HG03439 (cell line): ENCODE measurements around the gene PAN2.
"Not testable (repeated sequence)": the region's sequence is repeated elsewhere in the genome, so short reads cannot be mapped to it uniquely, and the experiment has no call there.

ENCODE experiments used
- ATAC-seq: cut with Tn5 transposase; IDR thresholded peaks from one replicate; pipeline ENCODE4 v1.9.1; 2021; ENCODE audit warnings: mild to moderate bottlenecking, moderate library complexity; ENCODE audit not compliant: unreplicated experiment

Gene PAN2

DNA sequence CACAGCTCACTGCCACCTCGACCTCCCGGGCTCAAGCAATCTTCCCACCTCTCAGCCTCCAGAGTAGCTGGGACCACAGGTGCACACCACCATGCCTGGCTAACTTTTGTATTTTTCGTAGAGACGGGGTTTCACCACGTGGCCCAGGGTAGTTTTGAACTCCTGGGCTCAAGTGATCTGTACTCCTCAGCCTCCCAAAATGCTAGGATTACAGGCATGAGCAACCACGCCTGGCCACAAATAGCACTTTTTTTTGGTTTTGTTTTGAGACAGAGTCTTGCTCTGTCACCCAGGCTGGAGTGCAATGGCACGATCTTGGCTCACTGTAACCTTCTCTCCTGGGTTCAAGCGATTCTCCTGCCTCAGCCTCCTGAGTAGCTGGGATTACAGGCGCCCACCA is 13.5 kb upstream of the PAN2 start:
- not testable (repeated sequence) for ATAC-seq

DNA sequence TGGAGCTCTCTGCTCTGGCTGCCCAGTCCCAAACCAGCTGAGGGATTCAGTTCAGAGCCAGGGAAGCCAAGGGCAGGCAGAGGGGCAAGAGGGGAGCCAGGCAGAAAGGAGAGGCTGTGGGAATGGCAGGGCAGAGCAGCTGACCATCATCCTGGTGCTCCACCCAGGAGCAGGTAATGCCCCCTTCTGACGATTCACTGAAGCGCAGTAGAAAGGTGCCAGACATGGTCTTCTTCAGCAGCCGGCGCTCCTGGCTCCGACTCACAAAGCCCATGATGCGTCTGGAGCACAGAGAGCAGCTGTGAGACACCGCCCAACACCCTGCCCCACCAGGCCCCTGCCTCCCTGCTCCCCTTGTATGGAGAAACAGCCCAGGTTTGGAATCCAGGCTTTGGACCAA is 12.9 kb upstream of the PAN2 start:
- ATAC-seq, result no peak

DNA sequence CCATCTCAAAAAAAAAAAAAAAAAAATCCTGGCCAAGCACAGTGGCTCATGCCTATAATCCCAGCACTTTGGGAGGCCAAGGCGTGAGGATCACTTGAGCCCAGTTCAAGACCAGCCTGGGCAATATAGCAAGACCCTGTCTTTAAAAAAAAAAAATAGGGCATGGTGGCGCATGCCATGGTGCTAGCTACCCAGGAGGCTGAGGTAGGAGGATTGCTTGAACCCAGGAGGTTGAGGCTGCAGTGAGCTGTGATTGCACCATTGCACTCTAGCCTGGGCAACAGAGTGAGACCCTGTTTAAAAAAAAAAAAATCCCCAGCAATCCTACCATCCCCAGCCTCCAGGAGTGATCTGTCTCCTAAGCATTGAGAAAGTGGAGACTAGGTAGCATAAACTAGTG is 8.5 kb upstream of the PAN2 start:
- not testable (repeated sequence) for ATAC-seq

DNA sequence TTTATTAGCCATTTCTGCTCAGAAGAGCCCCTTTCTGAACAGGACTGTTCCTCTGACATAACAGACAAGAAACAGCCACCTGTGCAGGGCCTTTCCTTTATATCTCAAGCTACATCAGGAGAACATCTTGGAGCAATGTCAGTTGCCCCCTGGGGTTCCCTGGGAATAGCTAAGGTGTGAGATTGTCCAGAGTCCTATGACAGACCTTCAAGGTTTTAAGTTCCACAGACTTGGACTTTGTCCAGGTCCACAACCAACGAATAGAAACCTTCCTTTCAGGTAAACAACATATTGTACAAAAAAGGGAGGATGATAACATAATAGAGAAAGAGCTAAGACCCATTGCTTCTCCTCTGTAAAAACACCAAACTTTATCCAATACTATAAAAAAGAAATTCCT is 7.8 kb upstream of the PAN2 start:
- ATAC-seq, result no peak

DNA sequence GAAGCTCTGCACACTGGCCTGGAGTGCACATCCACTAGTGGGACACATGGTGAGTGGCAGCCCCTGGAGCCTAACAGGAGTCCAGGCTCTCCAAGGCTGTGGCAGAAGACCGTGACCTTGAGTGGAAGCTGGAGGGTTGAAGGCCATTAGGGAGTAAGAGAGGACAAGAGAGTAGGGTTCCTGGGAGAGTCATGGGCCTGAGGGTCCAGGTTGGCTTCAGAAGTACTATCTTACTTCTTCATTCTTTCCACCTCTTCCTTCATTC is 5.3 kb upstream of the PAN2 start:
- no peak for ATAC-seq

DNA sequence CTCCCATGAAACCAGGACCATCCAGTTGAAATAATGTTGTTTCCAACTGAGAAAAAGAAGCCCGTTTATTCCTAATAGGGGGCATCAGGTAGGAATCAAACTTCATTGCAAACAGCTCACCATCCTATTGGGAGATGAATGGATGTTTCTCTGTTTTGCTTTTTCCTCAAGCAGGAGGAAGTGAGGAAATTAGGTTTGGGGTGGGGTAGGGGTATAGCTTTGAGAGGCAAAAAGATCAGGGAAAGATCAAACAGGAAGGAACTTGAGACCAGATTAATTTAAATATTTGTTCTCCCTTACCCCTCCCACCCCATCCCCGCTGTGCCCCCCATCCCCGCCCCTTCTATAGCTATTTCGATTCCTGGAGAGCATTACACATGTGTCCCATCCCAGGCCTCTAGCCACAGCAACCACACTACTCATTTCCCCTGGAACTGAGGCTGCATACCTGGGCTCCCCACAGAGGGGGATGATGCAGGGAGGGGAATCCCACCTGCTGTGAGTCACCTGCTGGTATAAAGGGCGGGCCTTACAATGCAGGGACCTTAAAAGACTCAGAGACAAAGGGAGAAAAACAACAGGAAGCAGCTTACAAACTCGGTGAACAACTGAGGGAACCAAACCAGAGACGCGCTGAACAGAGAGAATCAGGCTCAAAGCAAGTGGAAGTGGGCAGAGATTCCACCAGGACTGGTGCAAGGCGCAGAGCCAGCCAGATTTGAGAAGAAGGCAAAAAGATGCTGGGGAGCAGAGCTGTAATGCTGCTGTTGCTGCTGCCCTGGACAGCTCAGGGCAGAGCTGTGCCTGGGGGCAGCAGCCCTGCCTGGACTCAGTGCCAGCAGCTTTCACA is 4.7 kb upstream of the PAN2 start, which contains the start of gene IL23A:
TSS of gene IL23A (plus strand) at position 577 of the 850 bp plus-strand sequence. CDS start at position 738, 161 bp downstream.
- no peak for ATAC-seq

DNA sequence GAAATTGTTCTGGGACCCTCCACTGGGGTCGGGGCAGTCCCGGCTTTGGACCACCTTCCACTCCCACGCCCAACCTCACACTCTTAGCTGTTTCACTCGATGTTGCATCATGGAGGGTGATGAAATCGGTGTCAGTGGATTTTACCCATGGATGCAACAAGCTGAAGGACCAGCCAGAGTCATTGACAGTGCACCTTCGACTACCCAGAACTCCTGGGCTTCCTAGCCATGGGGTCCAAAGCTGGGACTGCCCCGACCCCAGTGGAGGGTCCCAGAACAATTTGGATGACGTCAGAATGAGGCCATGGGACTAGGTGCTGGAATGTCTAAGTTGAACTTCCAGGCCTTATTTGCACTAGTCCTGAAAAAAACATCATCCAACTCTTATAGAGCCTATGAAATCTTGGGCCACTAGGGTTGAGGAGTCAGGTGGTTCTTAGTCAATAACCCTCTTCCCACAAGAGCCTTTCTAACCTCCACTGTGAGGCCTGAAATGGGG is 4.0 kb upstream of the PAN2 start:
- ATAC-seq, result no peak

DNA sequence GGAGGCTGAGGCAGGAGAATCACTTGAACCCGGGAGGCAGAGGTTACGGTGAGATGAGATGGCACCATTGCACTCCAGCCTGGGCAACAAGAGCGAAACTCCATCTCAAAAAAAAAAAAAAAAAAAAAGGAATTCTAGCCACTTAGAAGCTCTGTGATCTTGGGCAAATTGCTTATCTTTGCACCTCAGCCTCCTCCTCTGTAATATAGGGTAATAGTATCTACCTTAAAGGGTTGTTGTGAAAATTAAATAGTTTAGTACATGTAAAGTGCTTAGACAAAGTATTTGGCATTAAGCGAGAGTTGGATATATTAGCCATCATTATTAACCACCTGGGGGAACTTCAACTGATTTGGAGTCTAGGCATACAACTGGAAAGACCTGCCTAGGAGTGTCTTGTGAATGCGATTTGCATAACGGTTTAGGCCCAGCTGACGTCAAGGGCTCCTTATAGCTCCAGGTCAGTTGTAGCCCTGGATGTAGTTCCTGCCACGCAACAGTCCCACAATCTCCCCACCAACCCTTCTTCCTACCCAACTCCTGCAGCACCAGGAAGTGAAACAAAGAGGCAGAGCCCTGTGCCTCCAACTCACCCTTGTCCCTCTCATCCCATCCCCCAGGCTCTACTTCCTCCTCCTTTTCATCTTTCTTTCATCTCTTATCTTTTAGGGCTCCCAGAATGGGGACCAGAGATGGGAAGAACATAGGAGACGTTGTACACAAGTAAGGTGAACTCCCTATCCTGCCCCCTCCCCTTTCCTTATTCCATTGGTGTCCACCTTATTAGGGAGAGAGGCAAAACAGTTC is 2.8 kb upstream of the PAN2 start:
- no peak for ATAC-seq

DNA sequence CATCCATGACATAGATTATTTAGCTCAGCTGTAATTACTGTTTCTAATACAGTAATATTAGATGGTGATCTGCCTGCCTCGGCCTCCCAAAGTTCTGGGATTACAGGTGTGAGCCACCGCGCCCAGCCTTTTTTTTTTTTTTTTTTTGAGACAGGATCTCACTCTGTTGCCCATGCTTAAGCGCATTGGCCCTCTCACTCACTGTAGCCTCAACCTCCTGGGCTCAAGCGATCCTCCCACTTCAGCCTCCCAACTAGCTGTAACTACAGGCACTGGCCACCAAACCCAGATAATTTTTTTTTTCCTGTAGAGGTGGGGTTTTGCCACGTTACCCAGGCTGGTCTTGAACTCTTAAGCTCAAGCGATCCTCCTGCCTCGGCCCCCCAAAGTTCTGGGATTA is 1.7 kb upstream of the PAN2 start:
- not testable (repeated sequence) for ATAC-seq

DNA sequence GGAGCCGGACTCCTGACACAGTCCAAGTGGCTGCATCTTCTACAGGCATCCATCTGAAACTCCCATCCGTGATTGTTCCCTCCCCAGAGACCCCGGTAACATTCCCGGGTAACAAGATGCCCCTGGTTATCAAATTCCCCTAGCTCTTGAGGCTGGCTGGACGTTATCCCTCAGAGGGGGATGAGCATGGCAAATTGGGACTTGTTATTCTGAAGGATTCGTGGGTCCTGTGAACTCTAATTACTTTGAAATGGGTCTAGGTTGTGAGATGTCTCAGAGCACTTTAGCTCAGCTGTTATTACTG is 642 bp upstream of the PAN2 start:
- ATAC-seq, result no peak

DNA sequence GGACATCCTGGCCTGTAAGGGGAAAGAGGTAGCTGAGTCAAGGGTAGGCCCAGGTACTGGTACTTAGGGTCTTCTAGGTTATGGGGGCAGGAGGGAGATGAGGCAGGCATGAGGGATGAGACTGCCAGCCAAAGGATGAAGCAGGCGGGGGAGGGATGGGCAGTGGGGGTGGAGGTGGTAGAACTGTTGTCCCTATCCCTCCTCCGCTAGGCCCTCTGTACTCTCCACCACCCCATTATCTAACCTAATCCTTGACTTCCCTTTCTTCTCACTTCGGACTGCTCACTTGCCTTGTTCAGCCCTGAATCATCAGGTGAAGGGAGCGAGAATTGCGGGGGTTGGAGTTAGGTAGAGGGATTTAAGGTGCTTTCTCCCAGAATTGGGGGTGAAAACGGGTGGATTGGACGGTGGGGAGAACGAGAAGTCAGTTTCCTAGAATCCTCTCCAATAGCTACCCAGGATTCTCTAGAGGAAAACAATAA is 562 bp downstream of the PAN2 start:
- ATAC-seq, result peak; percentile 2

DNA sequence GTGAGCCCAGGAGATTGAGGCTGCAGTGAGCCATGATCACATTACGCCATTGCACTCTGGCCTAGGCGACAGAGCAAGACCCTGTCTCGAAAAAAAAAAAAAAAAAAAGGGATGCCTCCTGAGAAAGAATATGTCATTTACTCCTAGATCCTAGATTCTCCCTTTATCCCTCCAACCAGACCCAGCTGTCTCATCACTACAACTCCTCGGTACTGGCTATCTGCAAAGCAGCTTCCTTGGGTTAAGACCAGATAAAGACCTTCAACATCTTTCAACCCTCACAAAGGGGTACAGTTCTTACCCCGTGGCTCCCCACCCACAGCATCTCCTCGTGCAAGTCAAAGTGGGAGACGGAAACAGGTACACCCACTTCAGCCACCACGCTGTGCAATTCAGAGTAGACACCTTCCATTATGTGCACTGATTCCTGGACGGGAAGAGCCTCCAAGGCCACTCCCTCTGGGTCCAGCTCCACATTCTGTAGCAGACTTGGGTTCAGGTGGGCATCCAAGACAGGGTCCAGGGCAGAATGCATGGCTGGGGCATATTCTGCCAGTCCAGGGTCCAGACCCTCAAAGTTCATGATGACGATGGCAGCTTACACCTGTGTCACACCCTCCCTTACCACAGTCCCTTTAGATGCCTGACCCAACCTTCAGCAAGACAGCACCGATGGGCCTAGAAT is 1.1 kb downstream of the PAN2 start:
- ATAC-seq, result no peak

DNA sequence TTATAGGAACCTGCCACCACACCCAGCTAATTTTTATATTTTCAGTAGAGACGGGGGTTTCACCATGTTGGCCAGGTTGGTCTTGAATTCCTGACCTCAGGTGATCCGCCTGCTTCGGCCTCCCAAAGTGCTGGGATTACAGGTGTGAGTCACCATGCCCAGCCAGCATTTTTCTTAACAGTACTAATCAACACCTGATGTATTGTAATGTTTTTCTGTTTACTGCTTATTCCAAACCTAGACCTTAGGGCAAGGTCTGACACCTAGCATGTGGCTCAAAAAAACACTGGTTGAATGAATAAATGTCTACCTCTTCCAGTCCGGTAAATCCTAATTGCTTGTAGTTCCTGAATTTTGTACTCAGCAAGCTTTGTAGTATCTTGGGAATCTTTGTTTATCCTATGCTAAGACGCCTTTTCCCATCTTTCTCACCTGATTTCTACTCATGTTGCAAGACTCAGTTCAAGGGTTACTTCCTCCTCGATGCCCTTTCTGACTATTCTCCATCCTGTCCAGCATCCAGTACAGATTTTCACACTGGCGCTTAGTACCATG is 2.8 kb downstream of the PAN2 start:
- ATAC-seq, result no peak

DNA sequence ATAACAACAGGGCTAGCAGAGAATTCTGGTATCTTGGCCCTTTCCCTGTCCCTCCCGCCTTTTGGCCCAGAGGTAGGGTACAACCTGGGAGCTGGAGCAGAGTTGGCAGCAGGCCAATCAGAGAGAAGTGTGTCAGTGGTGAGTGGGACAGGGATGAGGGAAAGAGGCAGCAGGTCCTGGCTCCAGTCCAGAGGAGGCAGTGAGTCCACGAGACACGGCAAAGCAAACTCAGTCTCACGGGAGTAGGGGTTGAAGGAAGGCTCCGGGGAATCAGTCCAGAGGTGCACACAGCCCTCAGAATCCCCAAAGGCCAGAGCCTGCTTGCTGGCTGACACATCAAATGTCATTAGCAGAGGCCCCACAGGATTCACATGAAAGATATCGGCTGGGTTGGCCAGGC is 7.3 kb downstream of the PAN2 start:
- no peak for ATAC-seq

DNA sequence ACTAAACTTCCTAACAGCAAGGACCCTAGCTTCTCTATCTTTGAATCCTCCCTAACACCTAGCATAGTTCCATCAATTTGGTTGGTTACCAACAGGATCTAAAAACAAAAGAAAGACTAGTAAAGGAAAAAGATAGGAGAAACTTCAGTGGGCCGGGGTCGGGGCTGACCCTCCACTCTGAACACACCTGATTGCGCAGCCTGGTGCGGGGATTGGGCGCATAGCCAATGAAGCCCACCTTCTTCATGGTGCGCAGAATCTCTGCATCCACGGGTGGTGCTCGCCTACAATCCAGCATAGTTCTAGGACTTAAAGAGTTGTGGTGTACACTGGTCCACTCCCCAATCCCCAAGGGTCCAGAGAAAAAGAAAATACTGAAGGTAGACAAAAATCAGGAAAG is 7.7 kb downstream of the PAN2 start:
- no peak for ATAC-seq

DNA sequence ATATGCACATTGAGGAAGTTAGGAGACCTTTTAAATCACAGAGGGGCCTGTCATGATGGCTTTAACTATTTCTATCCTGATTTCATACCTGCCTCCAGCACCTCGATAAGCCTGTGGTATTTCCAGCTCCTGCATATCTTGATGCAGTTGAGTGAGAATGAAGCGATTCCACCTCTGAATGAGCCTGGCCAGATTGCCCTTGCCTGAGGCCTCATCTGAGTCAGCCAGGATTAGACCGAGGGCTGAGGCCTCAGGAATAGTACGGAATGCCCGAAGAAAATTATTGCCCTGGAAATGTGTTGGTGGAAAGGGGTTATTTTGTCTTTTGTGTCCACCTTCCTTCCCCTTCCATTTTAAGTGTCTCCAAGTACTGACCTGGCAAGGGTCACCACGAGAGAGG is 9.6 kb downstream of the PAN2 start:
- ATAC-seq, result no peak

DNA sequence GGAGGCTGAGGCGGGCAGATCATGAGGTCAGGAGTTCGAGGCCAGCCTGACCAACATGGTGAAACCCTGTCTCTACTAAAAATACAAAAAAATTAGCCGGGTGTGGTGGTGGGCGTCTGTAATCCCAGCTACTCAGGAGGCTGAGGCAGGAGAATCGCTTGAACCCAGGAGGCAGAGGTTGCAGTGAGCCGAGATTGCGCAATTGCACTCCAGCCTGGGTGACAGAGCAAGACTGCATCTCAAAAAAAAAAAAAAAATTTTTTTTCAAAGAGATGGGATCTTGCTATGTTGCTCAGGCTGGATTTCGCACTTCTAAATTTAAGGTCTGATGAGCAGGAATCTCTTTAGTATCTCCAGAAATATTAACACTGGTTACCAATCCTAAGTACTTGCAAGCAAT is 12.2 kb downstream of the PAN2 start:
- ATAC-seq, result not testable (repeated sequence)

DNA sequence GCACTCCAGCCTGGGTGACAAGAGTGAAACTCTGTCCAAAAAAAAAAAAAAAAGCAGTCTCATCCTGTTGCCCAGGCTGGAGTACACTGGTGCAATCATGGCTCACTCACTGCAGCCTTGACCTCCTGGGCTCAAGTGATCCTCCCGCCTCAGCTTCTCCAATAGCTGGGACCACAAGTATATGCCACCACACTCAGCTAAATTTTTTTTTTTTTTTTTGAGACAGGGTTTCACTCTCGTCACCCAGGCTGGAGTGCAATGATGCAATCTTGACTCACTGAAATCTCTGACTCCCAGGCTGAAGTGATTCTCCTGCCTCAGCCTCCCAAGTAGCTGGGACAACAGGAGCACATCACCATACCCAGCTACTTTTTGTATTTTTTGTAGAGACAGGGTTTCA is 12.8 kb downstream of the PAN2 start:
- no peak for ATAC-seq

DNA sequence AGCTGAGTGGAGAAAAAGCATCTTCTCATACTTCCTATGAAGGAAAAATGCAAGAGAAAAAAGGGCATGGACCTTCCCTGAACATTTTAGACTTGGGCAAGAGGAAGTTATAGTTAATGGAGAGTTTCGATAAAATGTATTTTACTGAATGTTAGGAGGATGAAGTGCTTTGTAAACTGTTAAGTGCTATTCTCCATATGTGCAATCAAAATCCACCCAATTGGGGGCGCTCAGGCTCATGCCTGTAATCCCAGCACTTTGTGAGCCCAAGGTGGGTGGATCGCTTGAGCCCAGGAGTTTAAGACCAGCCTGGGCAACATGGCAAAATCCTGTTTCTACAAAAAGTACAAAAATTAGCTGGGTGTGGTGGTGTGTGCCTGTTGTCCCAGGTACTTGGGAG is 16.1 kb downstream of the PAN2 start:
- ATAC-seq, result no peak

DNA sequence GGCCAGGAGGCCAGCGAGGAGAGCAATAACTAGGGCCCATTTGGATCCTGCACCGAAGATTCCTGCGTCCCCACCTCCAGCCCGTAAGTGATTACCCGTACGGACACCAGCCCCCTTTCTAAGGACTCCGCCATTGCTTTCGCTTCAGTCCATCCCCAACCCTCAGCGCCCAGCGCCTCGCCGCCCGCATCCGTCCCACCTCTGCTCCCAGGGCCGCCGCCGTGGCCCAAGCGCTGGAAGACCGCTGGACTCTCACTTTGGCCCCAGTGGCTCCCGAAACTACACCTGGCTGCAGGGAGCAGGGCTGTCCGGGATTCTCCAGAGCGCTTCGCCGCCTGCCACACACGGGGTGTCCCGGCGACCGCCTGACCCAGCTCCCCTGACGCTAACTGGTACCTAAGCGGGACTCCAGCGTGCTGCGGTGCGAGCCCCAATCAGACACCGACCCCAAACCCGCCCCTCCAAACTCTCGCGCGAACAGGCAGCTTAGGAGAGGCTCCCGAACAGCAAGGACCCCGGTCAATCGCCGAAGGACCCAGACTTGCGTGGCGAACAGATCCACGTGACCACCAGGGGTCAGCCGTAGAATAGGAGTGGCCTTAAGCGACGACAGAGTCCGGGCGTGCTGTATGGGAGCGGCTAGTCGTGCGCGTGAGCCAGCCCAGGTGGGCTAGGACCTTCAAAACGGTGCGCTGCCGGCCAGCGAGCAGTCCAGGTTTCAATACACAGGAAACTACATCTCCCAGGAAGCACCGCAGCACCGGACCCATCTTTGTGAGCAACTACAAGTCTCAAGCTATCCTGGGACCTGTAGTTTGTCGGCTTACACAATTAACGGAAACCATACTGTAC is 18.0 kb downstream of the PAN2 start, which contains the start of gene CNPY2:
TSS of gene CNPY2 (minus strand) at position 367 of the 852 bp plus-strand sequence. CDS start 771 bp downstream, outside the sequence.
- ATAC-seq, result peak; percentile 86
